Gastrocnemius medialis (tissue), 4 donors: ENCODE results near the gene NAA60.

Experiments
- POLR2A ChIP-seq, 2 donors: fragments of 450-650 bp; IDR thresholded peaks; one replicate each; pipeline ENCODE4 v1.6.1; 2017; ENCODE audit warnings: antibody characterized with exemption in 2 of 2, mild to moderate bottlenecking in 2 of 2, moderate library complexity in 2 of 2
- TF ChIP-seq, protein P1 (sequence below), 5 experiments: fragments of 450-650 bp in 3 of 5; fragments of 200-600 bp in 2 of 5; sonication (generic) in 2 of 5; IDR thresholded peaks in 4 of 5; conservative IDR thresholded peaks in 1 of 5; 1 replicate in 4 of 5; 2 replicates in 1 of 5; pipeline ENCODE4 v1.5.1; 2016 to 2019; ENCODE audit warnings: antibody characterized with exemption in 5 of 5, mild to moderate bottlenecking in 3 of 5, moderate library complexity in 3 of 5

DNA sequence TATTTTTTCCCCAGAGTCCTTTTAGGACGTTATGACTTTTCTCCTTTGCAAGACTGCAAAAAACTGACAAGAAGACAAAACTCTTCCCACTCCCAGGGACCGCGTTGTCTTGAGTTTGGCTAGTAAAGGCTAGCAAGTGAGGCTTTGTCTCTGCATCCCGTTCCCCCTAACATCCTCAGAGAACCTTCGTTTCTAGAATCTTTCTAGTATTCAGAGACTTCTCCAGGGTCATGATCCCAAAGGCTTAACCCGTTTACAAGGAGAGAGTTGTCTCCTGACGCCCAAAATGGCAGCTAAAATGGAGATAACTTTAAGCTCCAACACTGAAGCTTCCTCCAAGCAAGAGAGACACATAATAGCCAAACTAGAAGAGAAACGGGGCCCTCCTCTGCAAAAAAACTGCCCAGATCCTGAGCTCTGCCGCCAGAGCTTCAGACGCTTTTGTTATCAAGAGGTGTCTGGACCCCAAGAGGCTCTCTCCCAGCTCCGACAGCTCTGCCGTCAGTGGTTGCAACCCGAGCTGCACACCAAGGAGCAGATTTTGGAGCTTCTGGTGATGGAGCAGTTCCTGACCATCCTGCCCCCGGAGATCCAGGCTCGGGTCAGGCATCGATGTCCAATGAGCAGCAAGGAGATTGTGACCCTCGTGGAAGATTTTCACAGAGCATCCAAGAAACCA is 41.6 kb upstream of the NAA60 start:
- TF ChIP-seq POLR2A (IDR thresholded peaks at IDR 0.05), result no peak
- TF ChIP-seq, protein P1, sequence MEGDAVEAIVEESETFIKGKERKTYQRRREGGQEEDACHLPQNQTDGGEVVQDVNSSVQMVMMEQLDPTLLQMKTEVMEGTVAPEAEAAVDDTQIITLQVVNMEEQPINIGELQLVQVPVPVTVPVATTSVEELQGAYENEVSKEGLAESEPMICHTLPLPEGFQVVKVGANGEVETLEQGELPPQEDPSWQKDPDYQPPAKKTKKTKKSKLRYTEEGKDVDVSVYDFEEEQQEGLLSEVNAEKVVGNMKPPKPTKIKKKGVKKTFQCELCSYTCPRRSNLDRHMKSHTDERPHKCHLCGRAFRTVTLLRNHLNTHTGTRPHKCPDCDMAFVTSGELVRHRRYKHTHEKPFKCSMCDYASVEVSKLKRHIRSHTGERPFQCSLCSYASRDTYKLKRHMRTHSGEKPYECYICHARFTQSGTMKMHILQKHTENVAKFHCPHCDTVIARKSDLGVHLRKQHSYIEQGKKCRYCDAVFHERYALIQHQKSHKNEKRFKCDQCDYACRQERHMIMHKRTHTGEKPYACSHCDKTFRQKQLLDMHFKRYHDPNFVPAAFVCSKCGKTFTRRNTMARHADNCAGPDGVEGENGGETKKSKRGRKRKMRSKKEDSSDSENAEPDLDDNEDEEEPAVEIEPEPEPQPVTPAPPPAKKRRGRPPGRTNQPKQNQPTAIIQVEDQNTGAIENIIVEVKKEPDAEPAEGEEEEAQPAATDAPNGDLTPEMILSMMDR (IDR thresholded peaks at IDR 0.05 in 4 of 5, conservative IDR thresholded peaks at IDR 0.05 in 1 of 5), result no peak
